Body of pancreas (tissue), 4 donors: ENCODE data around the gene NDUFS8.

Experiments used
- CTCF ChIP-seq, 7 experiments: fragments of 450-650 bp in 4 of 7; fragments of 200-600 bp in 3 of 7; sonication (generic) in 3 of 7; IDR thresholded peaks; one replicate each; pipeline ENCODE4 v1.5.1; 2016 to 2019; ENCODE audit warnings: antibody characterized with exemption in 7 of 7
- POLR2A ChIP-seq, 3 donors: fragments of 450-650 bp; IDR thresholded peaks; one replicate each; pipeline ENCODE4 v1.6.1; 2016; ENCODE audit warnings: antibody characterized with exemption in 3 of 3, mild to moderate bottlenecking in 2 of 3

- TF ChIP-seq CTCF (IDR thresholded peaks at IDR 0.05) = no peak
- TF ChIP-seq POLR2A (IDR thresholded peaks at IDR 0.05) = no peak
These were observed 12.5 kb downstream of the NDUFS8 start for GRCh38 chr11:68043029-68043348.
